GM21619 (cell line): ENCODE data around the gene THRAP3.

Source experiments
- ATAC-seq: cut with Tn5 transposase; IDR thresholded peaks from one replicate; pipeline ENCODE4 v1.9.1; 2021; ENCODE audit not compliant: unreplicated experiment

THRAP3 gene

DNA sequence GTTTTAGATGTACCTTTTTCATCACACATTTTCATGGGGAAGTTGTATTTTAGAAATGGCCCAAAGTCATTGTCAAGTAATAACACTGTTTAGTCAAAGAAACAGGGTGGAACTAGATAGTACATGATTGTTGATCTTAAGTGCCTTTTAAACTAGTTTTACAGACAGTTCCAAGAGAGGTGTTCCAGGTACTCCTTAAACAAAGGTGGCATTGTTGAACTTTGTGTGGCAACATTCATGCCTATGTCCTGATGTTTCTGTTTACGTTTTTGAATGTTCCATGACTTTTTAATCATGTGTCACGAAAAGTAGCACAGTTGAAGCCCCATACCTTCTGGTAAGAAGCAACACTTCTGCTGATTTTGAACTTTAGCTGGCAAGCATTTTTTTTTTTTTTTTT, 72.8 kb downstream of the THRAP3 start:
- no peak for ATAC-seq

DNA sequence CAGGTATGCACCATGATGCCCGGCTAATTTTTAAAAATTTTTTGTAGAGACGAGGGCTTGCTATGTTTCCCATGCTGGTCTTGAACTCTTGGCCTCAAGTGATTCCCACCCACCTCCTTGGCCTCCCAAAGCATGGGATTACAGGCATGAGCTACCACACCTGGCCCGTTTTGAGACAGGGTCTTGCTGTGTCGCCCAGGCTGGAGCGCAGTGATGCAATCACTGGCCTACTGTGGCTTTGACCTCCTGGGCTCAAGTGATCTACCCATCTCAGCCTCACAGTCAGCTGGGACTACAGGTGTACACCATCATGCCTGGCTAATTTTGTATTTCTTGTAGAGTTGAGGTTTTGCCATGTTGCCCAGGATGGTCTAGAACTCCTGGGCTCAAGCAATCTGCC, 74.4 kb downstream of the THRAP3 start:
- ATAC-seq, result no peak

GRCh38 chr1:36300526-36300925, 76.3 kb downstream of the THRAP3 start:
- no peak for ATAC-seq

GRCh38 chr1:36301220-36301619, 77.0 kb downstream of the THRAP3 start:
- ATAC-seq, result no peak

DNA sequence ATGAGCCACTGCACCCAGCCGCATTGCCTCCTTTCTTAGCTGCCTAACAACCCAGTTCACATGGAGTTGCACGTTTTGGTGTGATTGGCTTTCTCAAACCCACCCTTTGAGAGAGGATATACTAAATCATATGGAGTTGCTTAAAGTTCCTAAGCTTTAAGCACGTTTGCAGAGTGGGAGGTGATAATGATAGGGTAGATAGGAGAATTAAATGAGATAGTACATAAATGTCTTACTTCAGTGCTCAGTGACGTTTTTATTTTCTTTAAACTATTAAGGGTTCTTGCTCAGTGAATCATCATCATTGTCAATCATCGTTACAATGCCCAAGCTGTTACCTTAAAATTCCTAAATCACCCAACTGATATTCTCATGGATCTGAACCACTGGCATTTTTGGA, 79.0 kb downstream of the THRAP3 start:
- ATAC-seq, result no peak

GRCh38 chr1:36303650-36304360, 79.6 kb downstream of the THRAP3 start:
- ATAC-seq, result no peak

DNA sequence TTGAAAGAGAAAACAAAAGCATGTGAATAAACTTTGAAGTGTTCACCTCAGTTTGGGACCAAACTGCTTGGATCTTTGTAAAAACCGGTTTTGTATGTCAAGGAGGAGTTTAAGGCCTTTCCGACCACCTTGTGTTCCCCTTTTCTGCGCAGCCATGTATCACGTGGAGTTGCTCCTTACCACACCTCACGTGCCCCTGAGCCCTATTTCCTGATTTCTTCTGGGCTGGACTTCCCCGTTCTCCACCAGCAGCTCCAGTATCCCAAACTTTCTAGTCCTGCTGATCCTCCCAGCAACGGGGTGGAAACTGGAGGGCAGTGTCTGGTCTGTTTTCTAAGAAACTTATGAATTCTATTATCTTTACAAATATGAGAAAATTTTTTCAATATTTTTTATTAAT, 80.3 kb downstream of the THRAP3 start:
- ATAC-seq, result no peak

DNA sequence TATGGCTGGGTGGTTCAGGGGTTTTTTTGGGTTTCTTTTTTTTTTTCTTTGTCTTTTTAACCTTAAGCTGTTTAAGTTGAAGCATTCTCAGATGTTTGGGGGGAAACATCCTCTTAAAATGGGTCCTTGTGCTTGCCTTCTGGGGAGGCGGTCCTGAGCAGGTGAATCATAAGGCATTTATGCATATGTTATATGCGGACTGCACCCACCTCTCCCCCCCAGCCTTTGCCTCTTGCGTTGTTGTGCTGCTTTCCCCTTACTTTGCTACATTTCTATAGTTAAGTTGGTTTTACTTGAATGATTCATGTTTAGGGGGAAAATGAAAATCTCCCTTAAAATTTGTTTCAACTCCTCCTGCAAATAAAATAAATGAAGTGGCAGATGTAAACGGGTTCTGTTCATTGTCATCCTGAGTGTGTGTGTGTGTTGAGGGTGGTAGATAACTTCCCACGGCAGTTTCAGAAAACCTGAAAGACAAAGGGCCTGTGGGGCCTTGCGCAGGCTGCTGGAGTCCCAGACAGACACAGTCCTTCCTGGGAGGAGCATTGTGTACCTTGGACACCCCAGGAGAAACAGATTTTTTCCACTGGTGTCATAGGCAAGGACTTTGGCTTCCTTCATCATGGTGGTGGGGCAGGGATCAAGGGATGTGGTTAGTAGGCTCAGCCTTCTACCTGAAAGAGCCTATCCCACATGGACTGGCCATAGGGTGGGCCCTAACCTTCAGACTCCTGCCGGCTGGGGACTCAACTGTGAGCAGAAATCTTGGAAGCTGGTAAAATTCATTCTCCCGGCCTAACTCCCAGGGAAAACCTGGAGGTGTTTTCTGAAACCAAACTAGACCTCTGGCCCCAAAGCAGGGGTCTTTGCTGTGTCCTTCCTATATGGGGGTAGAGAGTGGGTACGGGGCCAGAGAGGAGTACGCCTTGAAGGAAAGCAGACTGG, 81.0 kb downstream of the THRAP3 start:
- no peak for ATAC-seq

- no peak for ATAC-seq
Observed at GRCh38 chr1:36305915-36306209, 81.6 kb downstream of the THRAP3 start.

DNA sequence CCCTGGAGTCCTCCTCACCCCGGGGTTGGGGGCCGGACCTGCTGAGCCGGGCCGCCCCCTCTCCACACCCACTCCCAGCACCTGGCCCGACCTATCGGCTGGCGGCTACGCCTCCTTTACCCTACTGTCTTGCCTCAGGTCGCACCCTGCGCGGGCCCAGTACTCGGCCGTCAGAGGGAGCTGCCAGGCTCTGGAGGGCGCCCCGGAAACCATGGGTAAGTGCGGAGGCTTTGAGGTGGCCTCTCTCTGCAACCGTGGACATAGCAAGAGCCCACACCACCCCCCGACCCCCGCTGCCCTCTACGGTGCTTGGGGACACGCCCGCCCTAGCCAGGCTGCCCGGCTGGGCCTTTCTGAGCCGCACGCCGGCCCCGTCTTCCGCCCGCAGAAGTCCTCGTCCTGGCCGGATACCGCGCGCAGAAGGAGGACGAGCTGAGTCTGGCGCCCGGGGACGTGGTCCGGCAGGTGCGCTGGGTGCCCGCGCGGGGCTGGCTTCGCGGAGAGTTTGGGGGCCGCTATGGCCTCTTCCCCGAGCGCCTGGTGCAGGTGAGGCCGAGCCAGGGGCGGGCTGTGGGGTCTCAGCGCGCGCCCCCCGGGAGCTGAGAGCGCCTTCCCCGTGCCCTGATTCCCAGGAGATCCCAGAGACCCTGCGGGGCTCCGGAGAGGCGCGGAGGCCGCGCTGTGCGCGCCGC, 82.1 kb downstream of the THRAP3 start, which contains the start of gene SH3D21:
Gene SH3D21 (plus strand): TSS at position 159 of the 692 bp plus-strand sequence. CDS start 53 bp downstream, at position 212.
- ATAC-seq, result peak; percentile 39

- peak; percentile 93 for ATAC-seq
Observed at GRCh38 chr1:36306902-36307456, 82.7 kb downstream of the THRAP3 start.

DNA sequence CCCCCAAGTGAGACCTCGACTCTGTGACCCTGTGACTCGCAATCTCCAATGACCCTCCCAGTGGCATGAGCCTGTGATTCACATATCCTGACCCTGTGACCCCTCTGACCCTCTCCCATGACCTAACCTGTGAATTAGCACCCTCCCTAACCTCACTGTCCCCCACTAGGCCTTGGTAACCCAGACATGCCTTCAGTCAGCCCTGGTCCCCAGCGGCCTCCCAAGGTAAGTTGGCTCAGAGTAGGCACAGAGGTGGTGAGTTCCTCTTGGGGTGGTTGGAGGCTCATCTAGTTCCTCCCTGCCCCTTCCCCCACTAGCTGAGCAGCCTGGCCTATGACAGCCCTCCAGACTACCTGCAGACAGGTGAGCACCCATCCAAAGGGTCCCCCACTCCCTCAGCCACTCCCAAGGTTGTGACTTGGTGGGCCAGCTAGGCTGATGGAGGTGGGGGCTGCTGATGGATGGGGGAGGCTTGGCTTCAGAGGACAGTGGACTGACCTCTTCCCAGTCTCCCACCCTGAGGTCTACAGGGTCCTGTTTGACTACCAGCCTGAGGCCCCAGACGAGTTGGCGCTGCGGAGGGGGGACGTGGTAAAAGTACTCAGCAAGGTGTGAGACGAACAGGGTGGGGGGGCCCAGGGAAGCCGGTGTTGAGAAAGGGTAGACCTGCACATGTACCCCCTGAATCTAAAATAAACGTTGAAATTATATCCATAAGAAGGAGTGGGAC, 83.5 kb downstream of the THRAP3 start:
- ATAC-seq, result no peak

DNA sequence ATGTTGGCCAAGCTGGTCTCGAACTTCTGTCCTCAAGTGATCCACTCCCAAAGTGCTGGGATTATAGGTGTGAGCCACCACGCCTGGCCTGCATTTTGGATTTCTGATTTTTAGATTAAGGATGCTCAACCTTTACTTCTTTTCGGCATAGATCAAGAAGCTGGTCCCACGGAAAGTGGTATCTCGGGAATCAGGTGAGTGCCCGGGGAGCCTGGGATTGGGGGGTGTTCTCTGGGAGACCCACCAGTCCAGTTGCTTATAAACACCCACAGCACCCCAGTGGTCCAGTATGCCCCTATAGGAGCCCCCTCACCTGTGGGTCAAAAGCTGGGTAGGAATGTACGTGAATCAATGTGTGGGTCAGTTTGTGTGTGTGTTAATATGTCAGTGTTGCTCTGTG, 85.2 kb downstream of the THRAP3 start:
- no peak for ATAC-seq

- ATAC-seq, result no peak
Observed at GRCh38 chr1:36320291-36320761, 96.1 kb downstream of the THRAP3 start.

DNA sequence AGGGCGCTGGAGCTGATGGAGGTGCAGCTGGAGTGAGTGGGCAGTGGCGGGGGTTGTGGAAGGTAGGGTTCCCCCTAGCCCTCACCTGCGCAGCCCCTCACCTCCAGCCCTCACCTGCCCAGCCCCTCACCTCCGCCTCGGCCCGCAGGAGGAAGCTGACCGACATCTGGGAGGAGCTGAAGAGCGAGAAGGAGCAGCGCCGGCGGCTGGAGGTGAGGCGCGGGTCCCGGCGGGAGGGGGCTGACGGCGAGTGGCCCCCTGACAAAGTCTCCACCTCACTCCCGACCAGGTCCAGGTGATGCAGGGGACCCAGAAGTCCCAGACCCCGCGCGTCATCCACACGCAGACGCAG, 96.5 kb downstream of the THRAP3 start:
- ATAC-seq, result no peak

DNA sequence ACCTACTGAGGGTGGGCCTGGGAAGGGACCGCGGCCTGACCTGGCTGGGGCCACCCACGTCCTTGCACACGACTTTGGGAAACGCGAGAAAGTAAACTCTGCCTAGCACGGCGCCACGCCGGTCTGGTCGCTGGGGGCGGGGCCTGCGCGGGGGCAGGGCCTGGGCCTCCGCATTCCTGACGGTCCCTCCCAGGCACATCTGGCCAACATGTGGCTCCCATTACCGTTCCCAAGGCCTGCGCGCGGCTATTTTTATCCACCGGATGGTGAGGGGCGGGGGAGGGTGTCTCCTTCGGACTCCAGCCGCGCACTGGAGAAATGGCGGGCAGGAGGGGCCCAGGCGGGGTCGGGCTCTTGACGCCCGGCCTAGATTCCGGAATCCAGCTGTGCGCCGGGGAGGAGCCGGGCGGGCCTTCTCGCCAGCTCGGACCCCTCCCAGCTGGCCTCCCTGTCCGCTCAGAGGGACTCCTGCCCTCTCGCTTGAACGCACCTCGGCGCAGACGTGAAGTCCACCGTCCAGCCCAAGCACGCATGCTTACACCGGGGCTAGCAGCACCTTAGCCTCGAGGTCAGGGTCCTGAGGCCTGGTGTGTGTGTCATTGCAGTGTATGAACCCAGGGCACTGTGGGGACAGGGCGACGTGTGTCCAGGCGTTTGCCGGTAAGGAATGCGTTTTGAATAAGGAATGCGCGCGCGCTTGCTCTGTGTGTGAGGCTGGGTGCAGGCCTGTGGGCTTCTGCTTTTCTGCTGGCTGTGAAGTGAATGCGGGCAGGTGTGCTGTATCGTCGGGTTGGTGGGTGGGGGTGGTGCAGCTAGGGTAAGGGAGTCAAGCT, 97.1 kb downstream of the THRAP3 start:
- ATAC-seq, result no peak

- ATAC-seq, result no peak
Observed at GRCh38 chr1:36322041-36322785, 98.0 kb downstream of the THRAP3 start.

- ATAC-seq, result peak; percentile 29
Observed at GRCh38 chr1:36322786-36323635, 98.8 kb downstream of the THRAP3 start.
